Keratinocyte (primary cell): ENCODE measurements around the gene CDCP2. TPM values are rescaled to one million over a fixed set of nuclear protein-coding genes. Genes with fewer than 3 reads are reported as not detected.

Source experiments
- DNase-seq: peaks from one replicate; pipeline ENCODE4 v3.0.0-alpha.2; 2011; ENCODE audit warnings: low read depth, missing footprints, low spot score
- FAIRE-seq: peaks from 2 replicates; lab custom pipeline; 2011; peaks lifted over from hg19 to GRCh38; lab: Jason Lieb, UNC
- H2AFZ ChIP-seq: 2 replicates; pipeline ENCODE4 v1.6.0; 2012; ENCODE audit warnings: low read length, control low read depth, inconsistent platforms; ENCODE audit not compliant: control insufficient read depth
- H3K27ac ChIP-seq: 2 replicates; pipeline ENCODE4 v1.5.1; 2011; ENCODE audit warnings: low read length; ENCODE audit not compliant: control insufficient read depth, insufficient read depth
- H3K27me3 ChIP-seq: 3 replicates; pipeline ENCODE4 v1.6.0; 2011; ENCODE audit warnings: low read length; ENCODE audit not compliant: control insufficient read depth, insufficient read depth; ENCODE audit errors: extremely low read depth
- H3K36me3 ChIP-seq, 2 experiments: 2 replicates in 1 of 2; 3 replicates in 1 of 2; pipeline ENCODE4 v1.5.1; 2011; ENCODE audit warnings: low read length in 2 of 2, mild to moderate bottlenecking in 1 of 2; ENCODE audit not compliant: control insufficient read depth in 2 of 2, insufficient read depth in 2 of 2; ENCODE audit errors: extremely low read depth in 1 of 2
- H3K4me1 ChIP-seq: 3 replicates; pipeline ENCODE4 v1.5.1; 2011; ENCODE audit warnings: low read length; ENCODE audit not compliant: control insufficient read depth, insufficient read depth; ENCODE audit errors: extremely low read depth
- H3K4me2 ChIP-seq: 3 replicates; pipeline ENCODE4 v1.6.0; 2011; ENCODE audit warnings: low read depth, low read length; ENCODE audit not compliant: control insufficient read depth, insufficient read depth; ENCODE audit errors: extremely low read depth
- H3K4me3 ChIP-seq, 3 experiments: fragments of 200-600 bp in 1 of 3; sonication (generic) in 1 of 3; 2 replicates in 2 of 3; 3 replicates in 1 of 3; pipeline ENCODE4 v1.5.1; 2011 to 2016; ENCODE audit warnings: low read length in 3 of 3, mild to moderate bottlenecking in 3 of 3, control low read depth in 2 of 3, inconsistent platforms in 1 of 3, low read depth in 1 of 3, mixed read lengths in 1 of 3, mixed run types in 1 of 3, moderate library complexity in 1 of 3; ENCODE audit not compliant: control insufficient read depth in 2 of 3, insufficient read depth in 2 of 3; ENCODE audit errors: extremely low read depth in 1 of 3
- H3K79me2 ChIP-seq: 2 replicates; pipeline ENCODE4 v1.6.0; 2012; ENCODE audit warnings: low read length; ENCODE audit not compliant: control insufficient read depth, insufficient read depth
- H3K9ac ChIP-seq: 3 replicates; pipeline ENCODE4 v1.6.0; 2011; ENCODE audit warnings: low read length; ENCODE audit not compliant: control insufficient read depth, insufficient read depth; ENCODE audit errors: extremely low read depth
- H3K9me1 ChIP-seq: 3 replicates; pipeline ENCODE4 v1.6.0; 2011; ENCODE audit warnings: low read length; ENCODE audit not compliant: control insufficient read depth, insufficient read depth; ENCODE audit errors: extremely low read depth
- H3K9me3 ChIP-seq: 2 replicates; pipeline ENCODE4 v1.5.1; 2012; ENCODE audit warnings: low read depth, low read length; ENCODE audit not compliant: control insufficient read depth
- H4K20me1 ChIP-seq: 3 replicates; pipeline ENCODE4 v1.6.0; 2011; ENCODE audit warnings: low read length; ENCODE audit not compliant: control insufficient read depth, insufficient read depth; ENCODE audit errors: extremely low read depth
- EZH2 ChIP-seq: IDR thresholded peaks from one replicate; pipeline ENCODE4 v1.6.1; 2012; ENCODE audit warnings: inconsistent platforms, mild to moderate bottlenecking, low read length, moderate library complexity
- dilution Hi-C: fragments of 300-500 bp; cut with MboI; formaldehyde crosslinking; loops from one replicate; pipeline ENCODE4 v1.7.0; 2020; ENCODE audit warnings: low sequenced_read_pairs; ENCODE audit not compliant: extremely low pct_ligation_motif_present
- polyA plus RNA-seq, 5 experiments: library from polyadenylated mRNA; depleted of rRNA in 3 of 5; stranded (reverse) in 3 of 5; stranded (forward) in 1 of 5; unstranded in 1 of 5; fragments of >200 nt; gene quantifications; 1 replicate in 1 of 5; 2 replicates in 3 of 5; 3 replicates in 1 of 5; pipeline versions ENCODE4 v1.2.1 to v1.2.3, GENCODE V29; 2011 to 2012; ENCODE audit warnings: missing spikeins in 2 of 5, low read depth in 1 of 5, low replicate concordance in 1 of 5
- TF ChIP-seq, protein P1 (sequence below), 3 experiments: IDR thresholded peaks in 1 of 3; conservative IDR thresholded peaks in 1 of 3; optimal IDR thresholded peaks in 1 of 3; 2 replicates in 2 of 3; 3 replicates in 1 of 3; pipeline versions ENCODE3 to v1.5.1; 2011; ENCODE audit warnings: low read length in 3 of 3, mild to moderate bottlenecking in 3 of 3, moderate library complexity in 2 of 3, control low read depth in 1 of 3, inconsistent platforms in 1 of 3; ENCODE audit not compliant: insufficient read depth in 2 of 3; ENCODE audit errors: extremely low read depth in 1 of 3

Gene CDCP2
- polyA plus RNA-seq, 1 donor (not counting 4 experiments of a cell fraction or from before 2014, with no cell fraction given) = not detected

DNA sequence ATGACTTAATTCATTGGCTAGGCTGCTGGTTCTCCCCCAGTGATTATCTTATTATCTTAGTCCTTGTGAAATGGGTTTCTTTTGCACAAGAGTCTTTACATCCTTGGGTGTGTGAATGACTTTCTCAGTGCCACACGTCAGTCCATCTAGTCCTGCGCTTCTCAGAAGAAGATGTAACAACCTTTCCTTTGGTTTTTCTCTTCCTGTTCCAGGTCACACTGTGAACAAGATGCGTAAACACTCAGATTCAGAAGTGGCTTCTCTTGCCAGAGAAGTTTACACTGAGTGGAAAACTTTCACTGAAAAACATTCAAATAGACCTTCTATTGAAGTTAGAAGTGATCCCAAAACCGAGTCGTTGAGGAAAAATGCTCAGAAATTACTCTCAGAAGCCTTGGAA is 64.4 kb downstream of the CDCP2 start:
- dilution Hi-C loops = no loop called here
- H3K9ac ChIP-seq = no peak overlapping the region
- H3K4me2 ChIP-seq = no peak overlapping the region
- TF ChIP-seq EZH2 = no peak
- TF ChIP-seq, protein P1, sequence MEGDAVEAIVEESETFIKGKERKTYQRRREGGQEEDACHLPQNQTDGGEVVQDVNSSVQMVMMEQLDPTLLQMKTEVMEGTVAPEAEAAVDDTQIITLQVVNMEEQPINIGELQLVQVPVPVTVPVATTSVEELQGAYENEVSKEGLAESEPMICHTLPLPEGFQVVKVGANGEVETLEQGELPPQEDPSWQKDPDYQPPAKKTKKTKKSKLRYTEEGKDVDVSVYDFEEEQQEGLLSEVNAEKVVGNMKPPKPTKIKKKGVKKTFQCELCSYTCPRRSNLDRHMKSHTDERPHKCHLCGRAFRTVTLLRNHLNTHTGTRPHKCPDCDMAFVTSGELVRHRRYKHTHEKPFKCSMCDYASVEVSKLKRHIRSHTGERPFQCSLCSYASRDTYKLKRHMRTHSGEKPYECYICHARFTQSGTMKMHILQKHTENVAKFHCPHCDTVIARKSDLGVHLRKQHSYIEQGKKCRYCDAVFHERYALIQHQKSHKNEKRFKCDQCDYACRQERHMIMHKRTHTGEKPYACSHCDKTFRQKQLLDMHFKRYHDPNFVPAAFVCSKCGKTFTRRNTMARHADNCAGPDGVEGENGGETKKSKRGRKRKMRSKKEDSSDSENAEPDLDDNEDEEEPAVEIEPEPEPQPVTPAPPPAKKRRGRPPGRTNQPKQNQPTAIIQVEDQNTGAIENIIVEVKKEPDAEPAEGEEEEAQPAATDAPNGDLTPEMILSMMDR (optimal IDR thresholded peaks at IDR 0.05 in 1 of 3, IDR thresholded peaks at IDR 0.05 in 1 of 3, conservative IDR thresholded peaks at IDR 0.05 in 1 of 3; ENCODE audit: extremely low read depth in 1 of 3, insufficient read depth in 2 of 3, low read length in 3 of 3) = no peak
- no peak for DNase-seq
- no peaks in the 10 kb centered on the region for H3K27me3 ChIP-seq
- no peaks in the 10 kb centered on the region for H3K79me2 ChIP-seq
- no peak overlapping the region for H2AFZ ChIP-seq
- H3K4me1 ChIP-seq = no peaks in the 10 kb centered on the region
- no peaks in the 10 kb centered on the region for H3K9me1 ChIP-seq
- H3K36me3 ChIP-seq = peaks cover 0 to 4% of the 10 kb centered on the region in 2 experiments
- no peak for FAIRE-seq
- H4K20me1 ChIP-seq = no peaks in the 10 kb centered on the region
- no peak overlapping the region for H3K4me3 ChIP-seq
- no peak overlapping the region for H3K27ac ChIP-seq
- no peaks in the 10 kb centered on the region for H3K9me3 ChIP-seq

DNA sequence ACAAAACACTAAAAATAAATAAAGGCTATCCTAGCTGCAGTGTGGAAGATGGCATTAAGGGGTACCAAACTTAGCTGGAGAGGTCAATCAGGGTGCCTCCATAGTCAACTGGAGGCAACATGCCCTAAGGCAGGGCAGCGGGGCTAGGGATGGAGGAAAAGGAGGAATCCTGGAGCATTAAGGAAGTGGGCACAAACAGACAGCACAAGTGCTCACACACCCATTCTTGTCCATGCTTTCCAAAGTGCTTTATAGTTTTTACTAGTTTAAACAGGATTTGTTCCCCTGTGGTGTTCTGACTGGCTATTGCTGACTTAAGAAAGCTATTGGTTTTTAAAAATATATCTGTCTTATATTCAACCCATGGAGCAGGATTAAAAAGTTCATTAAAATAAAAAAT is 66.0 kb downstream of the CDCP2 start:
- dilution Hi-C loops = no loop called here
- no peaks in the 10 kb centered on the region for H4K20me1 ChIP-seq

More for the DNA sequence above, 66.0 kb downstream of the CDCP2 start:
- FAIRE-seq = no peak
- no peak for TF ChIP-seq EZH2
- TF ChIP-seq, protein P1 (optimal IDR thresholded peaks at IDR 0.05 in 1 of 3, IDR thresholded peaks at IDR 0.05 in 1 of 3, conservative IDR thresholded peaks at IDR 0.05 in 1 of 3; ENCODE audit: extremely low read depth in 1 of 3, insufficient read depth in 2 of 3, low read length in 3 of 3) = no peak
- Histone ChIP-seq H3K36me3 (no peaks in the 10 kb centered on the region), H2AFZ (no peak overlapping the region), H3K27ac (no peak overlapping the region), H3K79me2 (no peaks in the 10 kb centered on the region), H3K9me1 (no peaks in the 10 kb centered on the region), H3K9me3 (no peaks in the 10 kb centered on the region), H3K27me3 (no peaks in the 10 kb centered on the region), H3K4me2 (no peak overlapping the region), H3K9ac (no peak overlapping the region), H3K4me1 (no peaks in the 10 kb centered on the region), H3K4me3 (no peak overlapping the region)
- no peak for DNase-seq
